Measurements from ENCODE around the gene UMOD. TPM values are rescaled to one million over a fixed set of nuclear protein-coding genes. Genes with fewer than 3 reads are reported as not detected.

The UMOD gene
- total RNA-seq, 1 donor from 2014 or later: not detected

- ChIA-PET CTCF (interaction anchor here (1.3 kb wide), 1 partner anchor 9 kb away, joined by 3 read pairs; no protein-coding TSS in a partner anchor), POLR2A (no interaction called here)
- Mint-ChIP-seq H3K4me1 (no peaks in the 10 kb centered on the region), H3K27ac (no peak overlapping the region), H3K27me3 (no peaks in the 10 kb centered on the region), H3K9me3 (no peaks in the 10 kb centered on the region), H3K4me3 (no peak overlapping the region), H3K36me3 (ENCODE audit: low read depth) (no peaks in the 10 kb centered on the region)
- DNase-seq (no peak), ATAC-seq (ENCODE audit: low read depth) (no peak)
- TF ChIP-seq CTCF (IDR thresholded peaks at IDR 0.05): no peak
- intact Hi-C loops (cut with micrococcal nuclease): no loop called here
Measured at GRCh38 chr16:20298452-20298851, 54.1 kb downstream of the UMOD start.

GRCh38 chr16:20291208-20292206 is 61.0 kb downstream of the UMOD start:
- Mint-ChIP-seq H3K4me1 (no peaks in the 10 kb centered on the region), H3K27me3 (peaks cover 6% of the 10 kb centered on the region), H3K4me3 (no peak overlapping the region), H3K9me3 (no peaks in the 10 kb centered on the region), H3K36me3 (ENCODE audit: low read depth) (no peaks in the 10 kb centered on the region), H3K27ac (no peak overlapping the region)
- intact Hi-C loops (cut with micrococcal nuclease): no loop called here
- no peak for TF ChIP-seq CTCF (IDR thresholded peaks at IDR 0.05)
- ChIA-PET CTCF (no interaction called here), POLR2A (no interaction called here)
- DNase-seq (no peak), ATAC-seq (ENCODE audit: low read depth) (no peak)

GRCh38 chr16:20289571-20289970 is 62.9 kb downstream of the UMOD start:
- no peaks in the 10 kb centered on the region for H3K36me3 Mint-ChIP-seq (ENCODE audit: low read depth)
- ChIA-PET CTCF (interaction anchor here (1.4 kb wide), 1 partner anchor 9 kb away, joined by 3 read pairs; no protein-coding TSS in a partner anchor), POLR2A (no interaction called here)
- DNase-seq (no peak), ATAC-seq (ENCODE audit: low read depth) (no peak)
- no peak for TF ChIP-seq CTCF (IDR thresholded peaks at IDR 0.05)
- H3K27me3 Mint-ChIP-seq: peaks cover 6% of the 10 kb centered on the region
- intact Hi-C loops (cut with micrococcal nuclease): no loop called here
- no peaks in the 10 kb centered on the region for H3K4me1 Mint-ChIP-seq
- H3K27ac Mint-ChIP-seq: no peak overlapping the region
- no peaks in the 10 kb centered on the region for H3K9me3 Mint-ChIP-seq
- H3K4me3 Mint-ChIP-seq: no peak overlapping the region

GRCh38 chr16:20285993-20286499 is 66.5 kb downstream of the UMOD start:
- POLR2A ChIA-PET: no interaction called here
- Mint-ChIP-seq H3K9me3 (no peaks in the 10 kb centered on the region), H3K36me3 (ENCODE audit: low read depth) (no peaks in the 10 kb centered on the region), H3K27ac (no peak overlapping the region), H3K27me3 (no peaks in the 10 kb centered on the region), H3K4me1 (no peaks in the 10 kb centered on the region), H3K4me3 (no peak overlapping the region)
- intact Hi-C loops (cut with micrococcal nuclease): no loop called here
- TF ChIP-seq CTCF (IDR thresholded peaks at IDR 0.05): no peak
- CTCF ChIA-PET: no interaction called here
- no peak for DNase-seq
- ATAC-seq (ENCODE audit: low read depth): no peak

Other genes starting within 250 kb of the UMOD start
- not detected in 2 replicates for gene GP2, start 25.2 kb downstream of the UMOD start, total RNA-seq
- gene PDILT, start 52.0 kb upstream of the UMOD start, total RNA-seq: not detected in 2 replicates
- not detected in 2 replicates for gene ACSM5, start 56.8 kb upstream of the UMOD start, total RNA-seq
- not detected in 2 replicates for gene ACSM2A, start 98.8 kb upstream of the UMOD start, total RNA-seq
- not detected in 2 replicates for gene ACSM2B, start 223.7 kb upstream of the UMOD start, total RNA-seq